SKM-1 (cell line): ENCODE results near the gene TNS3.

Experiments
- DNase-seq: peaks from one replicate; lab custom pipeline; 2025; ENCODE audit not compliant: unreplicated experiment; lab: John Stamatoyannopoulos, UW

Gene TNS3

GRCh38 chr7:47508389-47509380, 73.2 kb downstream of the TNS3 start:
- DNase-seq = no peak

GRCh38 chr7:47507522-47507921, 74.4 kb downstream of the TNS3 start:
- DNase-seq = no peak

- DNase-seq = no peak
Observed at GRCh38 chr7:47506382-47507339, 75.2 kb downstream of the TNS3 start.

- DNase-seq = no peak
Observed at GRCh38 chr7:47505312-47506007, 76.5 kb downstream of the TNS3 start.

GRCh38 chr7:47504551-47505311, 77.2 kb downstream of the TNS3 start:
- DNase-seq = no peak

- DNase-seq = no peak
Observed at GRCh38 chr7:47503281-47503680, 78.6 kb downstream of the TNS3 start.

GRCh38 chr7:47502240-47502877, 79.6 kb downstream of the TNS3 start:
- DNase-seq = no peak

GRCh38 chr7:47501406-47501805, 80.5 kb downstream of the TNS3 start:
- DNase-seq = no peak

- DNase-seq = no peak
Observed at GRCh38 chr7:47500103-47500563, 81.8 kb downstream of the TNS3 start.

GRCh38 chr7:47498229-47499056, 83.5 kb downstream of the TNS3 start:
- DNase-seq = no peak

- no peak for DNase-seq
Observed at GRCh38 chr7:47497367-47498096, 84.4 kb downstream of the TNS3 start.

GRCh38 chr7:47496666-47497065, 85.2 kb downstream of the TNS3 start:
- no peak for DNase-seq

GRCh38 chr7:47496056-47496665, 85.8 kb downstream of the TNS3 start:
- no peak for DNase-seq

- DNase-seq = no peak
Observed at GRCh38 chr7:47493976-47494911, 87.7 kb downstream of the TNS3 start.

- no peak for DNase-seq
Observed at GRCh38 chr7:47492716-47493325, 89.1 kb downstream of the TNS3 start.
